Right renal pelvis (tissue), 4 donors: ENCODE measurements around the gene HECW1. TPM values are rescaled to one million over a fixed set of nuclear protein-coding genes. Genes with fewer than 3 reads are reported as not detected.
"Not testable (repeated sequence)": the region's sequence is repeated elsewhere in the genome, so short reads cannot be mapped to it uniquely, and the experiment has no call there.

ENCODE experiments used
- DNase-seq, 4 donors: peaks; one replicate each; pipeline ENCODE4 v3.0.0-alpha.2; 2013; ENCODE audit warnings: low read depth in 4 of 4, low spot score in 3 of 4, missing footprints in 1 of 4
- polyA plus RNA-seq, 4 donors: library from polyadenylated mRNA; unstranded; fragments of 120-200 nt; gene quantifications; one replicate each; pipeline ENCODE4 v1.2.1, GENCODE V29; 2013; ENCODE audit not compliant: insufficient read length in 4 of 4

The HECW1 gene
- polyA plus RNA-seq, 4 donors: 5.1 to 7.2 (median 6.9) TPM

DNA sequence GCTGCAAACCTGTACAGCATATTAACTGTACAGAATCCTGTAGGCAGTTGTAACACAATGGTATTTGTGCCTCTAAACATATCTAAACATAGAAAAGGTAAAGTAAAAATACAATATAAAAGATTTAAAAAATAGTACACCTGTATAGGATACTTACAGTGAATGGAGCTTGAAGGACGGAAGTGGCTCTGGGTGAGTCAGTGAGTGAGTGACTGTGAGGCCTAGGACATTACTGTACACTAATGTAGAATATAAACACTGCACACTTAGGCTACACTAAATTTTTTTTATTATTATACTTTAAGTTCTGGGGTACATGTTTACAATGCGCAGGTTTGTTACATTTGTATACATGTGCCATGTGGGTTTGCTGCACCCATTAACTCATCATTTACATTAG lies 373.1 kb downstream of the HECW1 start:
- DNase-seq: no peak

- not testable (repeated sequence) for DNase-seq
Measured at GRCh38 chr7:43486008-43486407, 373.6 kb downstream of the HECW1 start.

GRCh38 chr7:43486634-43487033 lies 374.2 kb downstream of the HECW1 start:
- DNase-seq: no peak

- no peak for DNase-seq
Measured at GRCh38 chr7:43487731-43488073, 375.3 kb downstream of the HECW1 start.

- DNase-seq: no peak
Measured at GRCh38 chr7:43489257-43489656, 376.8 kb downstream of the HECW1 start.

GRCh38 chr7:43490016-43490415 lies 377.6 kb downstream of the HECW1 start:
- DNase-seq: no peak

DNA sequence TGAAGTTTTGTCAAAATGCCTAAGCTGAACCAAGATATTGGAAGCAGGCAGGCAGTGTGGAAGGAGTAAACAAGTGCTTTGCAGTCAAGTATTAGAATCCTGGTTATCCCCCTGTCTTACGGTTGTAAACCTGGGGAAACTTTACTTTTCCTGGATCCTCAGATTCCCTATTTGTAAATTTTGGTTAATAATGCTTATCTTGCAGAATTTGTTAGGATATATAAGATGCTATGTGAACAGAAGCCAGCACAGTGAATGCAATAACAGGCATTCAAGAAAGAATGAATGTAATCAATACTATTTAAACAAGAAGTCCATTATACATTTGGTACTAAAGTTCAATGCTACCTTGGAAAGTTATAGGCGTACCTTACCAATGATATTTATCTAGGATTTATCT lies 378.7 kb downstream of the HECW1 start:
- no peak for DNase-seq

DNA sequence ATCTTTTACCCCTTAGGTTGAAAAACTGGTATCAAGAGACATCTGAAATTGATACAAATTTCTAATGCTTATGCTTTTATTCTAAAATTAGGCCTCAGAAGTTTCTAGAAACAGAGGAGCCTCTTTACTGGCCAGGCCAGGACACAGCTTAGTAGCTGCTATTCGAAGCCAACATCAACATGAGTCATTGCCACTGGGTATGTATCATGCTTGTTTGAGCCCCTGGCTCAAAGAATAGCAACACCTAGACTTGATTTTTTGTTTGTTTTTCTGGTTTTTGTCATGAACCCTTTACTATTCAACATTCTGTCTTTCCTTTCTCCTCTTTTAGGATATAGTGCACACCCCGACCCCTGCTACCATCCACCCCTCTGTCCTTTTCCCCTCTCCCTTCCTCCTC lies 379.5 kb downstream of the HECW1 start:
- no peak for DNase-seq

DNA sequence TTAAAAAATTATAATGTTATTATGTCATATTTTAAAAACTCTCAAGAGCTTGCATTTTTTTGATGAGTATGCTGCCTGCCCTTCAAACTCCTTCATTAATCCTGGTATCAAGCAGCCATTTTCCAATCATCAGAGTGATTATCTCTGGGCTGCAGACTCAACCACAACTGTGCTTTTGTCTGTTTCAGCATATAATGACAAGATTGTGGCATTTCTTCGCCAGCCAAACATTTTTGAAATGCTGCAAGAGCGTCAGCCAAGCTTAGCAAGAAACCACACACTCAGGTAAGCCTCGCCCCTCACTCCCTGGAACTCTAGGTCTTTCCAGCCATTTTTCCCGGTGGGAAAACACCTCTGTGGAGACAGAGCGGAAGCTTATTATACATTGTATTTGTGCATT lies 380.4 kb downstream of the HECW1 start:
- no peak for DNase-seq

GRCh38 chr7:43495572-43495971 lies 383.1 kb downstream of the HECW1 start:
- DNase-seq: no peak

GRCh38 chr7:43496596-43496995 lies 384.1 kb downstream of the HECW1 start:
- DNase-seq: no peak

DNA sequence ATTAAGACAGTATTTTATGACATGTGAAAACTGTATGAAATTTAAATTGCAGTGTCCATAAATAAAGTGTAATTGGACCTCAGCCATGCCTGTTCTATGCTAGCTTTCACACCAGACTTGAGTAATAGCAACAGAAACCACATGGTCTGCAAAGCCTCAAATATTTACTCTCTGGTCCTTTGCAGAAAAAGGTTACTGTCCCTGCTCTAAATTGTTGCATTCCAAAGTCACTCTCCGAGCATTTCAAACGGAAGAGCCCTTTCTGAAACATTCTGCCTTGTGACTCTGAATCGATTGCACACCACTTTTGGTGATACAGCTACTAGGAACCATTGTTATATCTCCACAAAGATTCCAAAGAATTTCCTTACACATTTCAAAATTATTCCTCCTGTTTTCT lies 389.4 kb downstream of the HECW1 start:
- DNase-seq: no peak

- no peak for DNase-seq
Measured at GRCh38 chr7:43502941-43503340, 390.5 kb downstream of the HECW1 start.

- no peak for DNase-seq
Measured at GRCh38 chr7:43505412-43505811, 393.0 kb downstream of the HECW1 start.

GRCh38 chr7:43506460-43506859 lies 394.0 kb downstream of the HECW1 start:
- no peak for DNase-seq

- DNase-seq: no peak
Measured at GRCh38 chr7:43508461-43508860, 396.0 kb downstream of the HECW1 start.

- no peak for DNase-seq
Measured at GRCh38 chr7:43509906-43510305, 397.5 kb downstream of the HECW1 start.

DNA sequence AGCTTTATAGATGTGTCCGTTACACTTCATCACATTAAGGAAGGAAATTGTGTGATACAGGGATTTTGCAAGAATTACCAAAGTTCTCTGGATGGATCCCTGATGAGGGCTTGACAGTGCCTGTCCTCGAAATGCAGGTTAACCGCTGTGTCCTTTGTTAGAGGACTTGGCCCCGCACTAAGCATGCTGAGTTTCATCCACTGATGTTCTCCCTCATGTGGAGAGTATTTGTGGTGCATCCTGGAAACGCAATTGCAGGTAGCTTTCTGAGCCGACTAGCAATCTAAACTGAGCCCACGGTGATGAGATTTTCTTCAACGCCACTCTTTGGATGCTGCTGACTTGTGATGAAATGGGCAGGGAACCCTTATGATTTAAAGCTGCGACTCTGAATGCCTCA lies 398.6 kb downstream of the HECW1 start:
- no peak for DNase-seq

- no peak for DNase-seq
Measured at GRCh38 chr7:43511769-43512515, 399.5 kb downstream of the HECW1 start.

- no peak for DNase-seq
Measured at GRCh38 chr7:43513251-43513650, 400.8 kb downstream of the HECW1 start.

- DNase-seq: no peak
Measured at GRCh38 chr7:43516581-43517342, 404.3 kb downstream of the HECW1 start.

DNA sequence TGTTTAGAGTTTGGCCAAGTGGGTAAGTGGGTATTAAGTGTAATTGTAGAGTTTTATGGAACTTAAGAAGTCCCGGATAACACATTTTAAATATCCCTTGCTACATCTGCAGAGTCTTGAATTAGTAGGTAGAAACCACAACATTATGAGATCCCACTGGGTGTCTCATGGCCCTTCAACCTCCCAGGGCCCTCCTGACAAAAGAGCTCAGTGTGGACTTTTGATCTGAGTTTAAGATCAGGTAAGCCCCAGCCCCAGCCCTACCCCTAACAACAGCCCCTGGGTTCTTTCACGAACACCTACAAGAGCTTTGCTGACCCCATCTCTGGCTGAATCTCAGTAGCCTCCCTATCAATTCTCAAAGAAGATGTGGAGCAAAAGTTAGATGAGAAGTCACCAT lies 405.0 kb downstream of the HECW1 start:
- DNase-seq: no peak
